ENCODE results near the gene MCAM.

Gene MCAM

GRCh38 chr11:119337581-119338317, 20.8 kb upstream of the MCAM start:
- CTCF ChIA-PET = interaction anchor here (0.7 to 4.0 kb wide), 24 partner anchors 10 to 247 kb away, joined by 3 to 57 read pairs (median 5); partner anchors contain the start of gene USP2
- POLR2A ChIA-PET = interaction anchor here (0.8 to 2.3 kb wide), 14 partner anchors 9 to 253 kb away, joined by 3 to 17 read pairs (median 4); partner anchors contain the start of genes DPAGT1, HINFP, HMBS and MCAM
- DNase-seq (ENCODE audit: extremely low spot score) = no peak
- TF ChIP-seq CTBP1 (IDR thresholded peaks at IDR 0.05; ENCODE audit: borderline replicate concordance) (no peak), ZNF384 (IDR thresholded peaks at IDR 0.05) (no peak), BHLHE40 (IDR thresholded peaks at IDR 0.05; ENCODE audit: borderline replicate concordance) (no peak), FOXA1 (IDR thresholded peaks at IDR 0.05) (no peak), SUZ12 (IDR thresholded peaks at IDR 0.05) (no peak), SP1 (IDR thresholded peaks at IDR 0.05) (no peak), FOXM1 (IDR thresholded peaks at IDR 0.05; ENCODE audit: borderline replicate concordance) (no peak), ELF4 (IDR thresholded peaks at IDR 0.05) (no peak), L3MBTL2 (conservative IDR thresholded peaks at IDR 0.05) (no peak), LEF1 (IDR thresholded peaks at IDR 0.05; ENCODE audit: borderline replicate concordance) (no peak), FOXK2 (IDR thresholded peaks at IDR 0.05) (no peak), HDGF (IDR thresholded peaks at IDR 0.05; ENCODE audit: borderline replicate concordance) (no peak)

- DNase-seq (ENCODE audit: extremely low spot score) = no peak
- no peak for TF ChIP-seq FOXK2 (IDR thresholded peaks at IDR 0.05)
- TF ChIP-seq CTBP1 (IDR thresholded peaks at IDR 0.05; ENCODE audit: borderline replicate concordance) = no peak
- no peak for TF ChIP-seq FOXA1 (IDR thresholded peaks at IDR 0.05)
- no peak for TF ChIP-seq ZNF384 (IDR thresholded peaks at IDR 0.05)
- ChIA-PET POLR2A (interaction anchor here (0.8 to 2.3 kb wide), 5 partner anchors 13 to 252 kb away, joined by 3 to 17 read pairs (median 4); partner anchors contain the start of genes HMBS and MCAM), CTCF (interaction anchor here (0.7 to 4.0 kb wide), 9 partner anchors 9 to 246 kb away, joined by 3 to 57 read pairs (median 9); no protein-coding TSS in a partner anchor)
Measured at GRCh38 chr11:119336744-119337469, 20.0 kb upstream of the MCAM start.

- no peak for TF ChIP-seq ELF4 (IDR thresholded peaks at IDR 0.05)
- no peak for TF ChIP-seq FOXM1 (IDR thresholded peaks at IDR 0.05; ENCODE audit: borderline replicate concordance)
- no peak for TF ChIP-seq ARNT (IDR thresholded peaks at IDR 0.05)
- TF ChIP-seq CTBP1 (IDR thresholded peaks at IDR 0.05; ENCODE audit: borderline replicate concordance) = no peak
- TF ChIP-seq L3MBTL2 (conservative IDR thresholded peaks at IDR 0.05) = no peak
- TF ChIP-seq PKNOX1 (IDR thresholded peaks at IDR 0.05) = no peak
- no peak for TF ChIP-seq SUZ12 (IDR thresholded peaks at IDR 0.05)
- no peak for TF ChIP-seq FOXA1 (IDR thresholded peaks at IDR 0.05)
- DNase-seq (ENCODE audit: extremely low spot score) = no peak
- CTCF ChIA-PET = interaction anchor here (0.6 kb wide), 1 partner anchor 44 kb away, joined by 3 read pairs; no protein-coding TSS in a partner anchor
- POLR2A ChIA-PET = no interaction called here
Measured at GRCh38 chr11:119335655-119336543, 19.0 kb upstream of the MCAM start.

GRCh38 chr11:119335091-119335654, 18.2 kb upstream of the MCAM start:
- TF ChIP-seq NFRKB (IDR thresholded peaks at IDR 0.05) (no peak), ZNF384 (IDR thresholded peaks at IDR 0.05) (no peak), L3MBTL2 (conservative IDR thresholded peaks at IDR 0.05) (no peak), LEF1 (IDR thresholded peaks at IDR 0.05; ENCODE audit: borderline replicate concordance) (no peak), PKNOX1 (IDR thresholded peaks at IDR 0.05) (no peak), TARDBP (IDR thresholded peaks at IDR 0.05) (no peak), HDGF (IDR thresholded peaks at IDR 0.05; ENCODE audit: borderline replicate concordance) (no peak), BHLHE40 (IDR thresholded peaks at IDR 0.05; ENCODE audit: borderline replicate concordance) (no peak), ELF4 (IDR thresholded peaks at IDR 0.05) (no peak), SP1 (IDR thresholded peaks at IDR 0.05) (no peak), SUZ12 (IDR thresholded peaks at IDR 0.05) (no peak), CTBP1 (IDR thresholded peaks at IDR 0.05; ENCODE audit: borderline replicate concordance) (no peak), FOXA1 (IDR thresholded peaks at IDR 0.05) (no peak), FOXM1 (IDR thresholded peaks at IDR 0.05; ENCODE audit: borderline replicate concordance) (no peak), FOXK2 (IDR thresholded peaks at IDR 0.05) (no peak), ARNT (IDR thresholded peaks at IDR 0.05) (no peak)
- ChIA-PET POLR2A (interaction anchor here (1.5 kb wide), 1 partner anchor 23 kb away, joined by 5 read pairs; no protein-coding TSS in a partner anchor), CTCF (interaction anchor here (0.8 kb wide), 1 partner anchor 13 kb away, joined by 3 read pairs; no protein-coding TSS in a partner anchor)
- DNase-seq (ENCODE audit: extremely low spot score) = no peak

- peak; percentile 98 for DNase-seq (ENCODE audit: extremely low spot score)
- TF ChIP-seq FOXM1 (IDR thresholded peaks at IDR 0.05; ENCODE audit: borderline replicate concordance) (peak; percentile 100), PKNOX1 (IDR thresholded peaks at IDR 0.05) (peak; percentile 69), ELF4 (IDR thresholded peaks at IDR 0.05) (no peak), NFRKB (IDR thresholded peaks at IDR 0.05) (no peak)
- POLR2A ChIA-PET = interaction anchor here (0.6 to 1.5 kb wide), 9 partner anchors 10 to 227 kb away, joined by 3 to 7 read pairs (median 5); partner anchors contain the start of genes C2CD2L and MCAM
- CTCF ChIA-PET = interaction anchor here (0.8 to 1.0 kb wide), 2 partner anchors 10 to 12 kb away, joined by 3 read pairs; no protein-coding TSS in a partner anchor
Measured at GRCh38 chr11:119334174-119334930, 17.4 kb upstream of the MCAM start, which contains the start of gene RNF26. RNF26 (plus strand) TSS chr11:119334527; CDS start chr11:119335123, 596 bp downstream.
